ENCODE data around the gene SDK2. TPM values are rescaled to one million over a fixed set of nuclear protein-coding genes. Genes with fewer than 3 reads are reported as not detected.

Gene SDK2
- total and polyA plus RNA-seq, 2 experiments from 2014 or later = 0.59 to 1.2 TPM

GRCh38 chr17:73648543-73648820 lies 4.2 kb upstream of the SDK2 start:
- Histone ChIP-seq H3K4me3 (no peak overlapping the region), H4K20me1 (ENCODE audit: insufficient read depth, poor library complexity, severe bottlenecking) (no peaks in the 10 kb centered on the region), H3K27me3 (peaks cover 56% of the 10 kb centered on the region), H3K4me2 (no peak overlapping the region), H3K9me2 (replicated peaks; ENCODE audit: insufficient read depth) (no peaks in the 10 kb centered on the region), H3K9me3 (ENCODE audit: low read depth) (no peaks in the 10 kb centered on the region), H2AFZ (no peak overlapping the region), H3K27ac (no peak overlapping the region), H3K36me3 (replicated peaks; ENCODE audit: insufficient read depth, low read depth) (no peaks in the 10 kb centered on the region), H3K4me1 (ENCODE audit: insufficient read depth) (peaks cover 8% of the 10 kb centered on the region), H3K79me2 (no peaks in the 10 kb centered on the region)
- no peak for DNase-seq (ENCODE audit: low spot score)
- WGBS (ENCODE audit: low lambda C conversion rate, missing lambda C conversion rate) = 92% methylated on average over 3 of the region's 3 CpGs
- no peak for TF ChIP-seq CTCF (IDR thresholded peaks at IDR 0.05; ENCODE audit: poor library complexity)
- no peak for TF ChIP-seq EZH2 (IDR thresholded peaks at IDR 0.05; ENCODE audit: borderline replicate concordance)
- no peak for TF ChIP-seq EZH2phosphoT487 (IDR thresholded peaks at IDR 0.05; ENCODE audit: low read depth, severe bottlenecking, unreplicated experiment)

- H3K4me3 ChIP-seq = no peak overlapping the region
- H3K79me2 ChIP-seq = no peaks in the 10 kb centered on the region
- no peaks in the 10 kb centered on the region for H4K20me1 ChIP-seq (ENCODE audit: insufficient read depth, poor library complexity, severe bottlenecking)
- no peak overlapping the region for H3K4me2 ChIP-seq
- no peaks in the 10 kb centered on the region for H3K9me2 ChIP-seq (replicated peaks; ENCODE audit: insufficient read depth)
- no peak for DNase-seq (ENCODE audit: low spot score)
- no peak overlapping the region for H3K27ac ChIP-seq
- no peaks in the 10 kb centered on the region for H3K36me3 ChIP-seq (replicated peaks; ENCODE audit: insufficient read depth, low read depth)
- TF ChIP-seq EZH2phosphoT487 (IDR thresholded peaks at IDR 0.05; ENCODE audit: low read depth, severe bottlenecking, unreplicated experiment) (no peak), EZH2 (IDR thresholded peaks at IDR 0.05; ENCODE audit: borderline replicate concordance) (no peak), CTCF (IDR thresholded peaks at IDR 0.05; ENCODE audit: poor library complexity) (no peak)
- no peaks in the 10 kb centered on the region for H3K9me3 ChIP-seq (ENCODE audit: low read depth)
- no peak overlapping the region for H2AFZ ChIP-seq
- peaks cover 59% of the 10 kb centered on the region for H3K27me3 ChIP-seq
- peaks cover 11% of the 10 kb centered on the region for H3K4me1 ChIP-seq (ENCODE audit: insufficient read depth)
- 91% methylated on average over 12 of the region's 12 CpGs for WGBS (ENCODE audit: low lambda C conversion rate, missing lambda C conversion rate)
Measured at GRCh38 chr17:73647772-73648542, 3.7 kb upstream of the SDK2 start.

GRCh38 chr17:73647301-73647695 lies 3.1 kb upstream of the SDK2 start:
- H3K9me3 ChIP-seq (ENCODE audit: low read depth) = no peaks in the 10 kb centered on the region
- H3K4me1 ChIP-seq (ENCODE audit: insufficient read depth) = peaks cover 16% of the 10 kb centered on the region
- H3K79me2 ChIP-seq = no peaks in the 10 kb centered on the region
- H3K4me2 ChIP-seq = no peak overlapping the region
- no peaks in the 10 kb centered on the region for H3K36me3 ChIP-seq (replicated peaks; ENCODE audit: insufficient read depth, low read depth)
- H3K4me3 ChIP-seq = no peak overlapping the region
- H2AFZ ChIP-seq = no peak overlapping the region
- no peak for TF ChIP-seq CTCF (IDR thresholded peaks at IDR 0.05; ENCODE audit: poor library complexity)
- no peak for TF ChIP-seq EZH2 (IDR thresholded peaks at IDR 0.05; ENCODE audit: borderline replicate concordance)
- no peak for TF ChIP-seq EZH2phosphoT487 (IDR thresholded peaks at IDR 0.05; ENCODE audit: low read depth, severe bottlenecking, unreplicated experiment)
- DNase-seq (ENCODE audit: low spot score) = no peak
- H4K20me1 ChIP-seq (ENCODE audit: insufficient read depth, poor library complexity, severe bottlenecking) = no peaks in the 10 kb centered on the region
- H3K27me3 ChIP-seq = peaks cover 66% of the 10 kb centered on the region
- WGBS (ENCODE audit: low lambda C conversion rate, missing lambda C conversion rate) = 89% methylated on average over 12 of the region's 12 CpGs
- H3K9me2 ChIP-seq (replicated peaks; ENCODE audit: insufficient read depth) = no peaks in the 10 kb centered on the region
- H3K27ac ChIP-seq = no peak overlapping the region

All from hepatocyte (in vitro differentiated cells).